ENCODE results near the gene CNOT3. TPM values are rescaled to one million over a fixed set of nuclear protein-coding genes. Genes with fewer than 3 reads are reported as not detected.
A peak's percentile ranks its signal among the peaks of the same experiment; 100 is the strongest.

Gene CNOT3
- total RNA-seq, 1 donor from 2014 or later, result 69.1 TPM

GRCh38 chr19:54188215-54188871, 50.8 kb downstream of the CNOT3 start:
- no peaks in the 10 kb centered on the region for H3K9me3 ChIP-seq
- peaks cover 6 to 20% of the 10 kb centered on the region in 2 donors for H3K4me1 ChIP-seq
- no peak for DNase-seq (ENCODE audit: low spot score in 2 of 2)
- H3K27me3 ChIP-seq, result no peaks in the 10 kb centered on the region
- H3K36me3 ChIP-seq, result peaks cover 3 to 9% of the 10 kb centered on the region in 2 donors
- TF ChIP-seq CTCF (IDR thresholded peaks at IDR 0.05), result no peak
- H3K4me3 ChIP-seq, result peak overlapping the region; percentile 81 to 85
- intact Hi-C loops (cut with DNase I), result loop anchor here (5.0 kb wide), 1 partner anchor 1246 kb away; no protein-coding TSS in a partner anchor
- peak overlapping the region; percentile 100 for H3K27ac ChIP-seq

GRCh38 chr19:54189145-54189734, 51.7 kb downstream of the CNOT3 start, which contains the start of gene MBOAT7:
MBOAT7 (minus strand) TSS chr19:54189580; CDS start chr19:54188508, 1,072 bp downstream.
- DNase-seq (ENCODE audit: low spot score in 2 of 2), result no peak
- H3K36me3 ChIP-seq, result peaks cover 9 to 13% of the 10 kb centered on the region in 2 donors
- H3K4me1 ChIP-seq, result peaks cover 6 to 20% of the 10 kb centered on the region in 2 donors
- no peaks in the 10 kb centered on the region for H3K27me3 ChIP-seq
- H3K9me3 ChIP-seq, result no peaks in the 10 kb centered on the region
- H3K4me3 ChIP-seq, result peak within 1 kb of the TSS; percentile 81 to 85
- TF ChIP-seq CTCF (IDR thresholded peaks at IDR 0.05), result peak in 2 of 3 experiments; percentile 33 to 47
- intact Hi-C loops (cut with DNase I), result loop anchor here (1.0 to 5.0 kb wide), 2 partner anchors 30 to 1247 kb away; partner anchors contain the start of gene LENG1
- H3K27ac ChIP-seq, result peak within 1 kb of the TSS; percentile 100

- no peaks in the 10 kb centered on the region for H3K9me3 ChIP-seq
- peak overlapping the region; percentile 100 for H3K27ac ChIP-seq
- H3K4me1 ChIP-seq, result peaks cover 6 to 20% of the 10 kb centered on the region in 2 donors
- DNase-seq (ENCODE audit: low spot score in 2 of 2), result peak; percentile 100
- intact Hi-C loops (cut with DNase I), result loop anchor here (1.0 to 10.0 kb wide), 8 partner anchors 31 to 1465 kb away; partner anchors contain the start of genes CNOT3, LENG1, LENG8 and LENG9
- TF ChIP-seq CTCF (IDR thresholded peaks at IDR 0.05), result no peak
- no peaks in the 10 kb centered on the region for H3K27me3 ChIP-seq
- H3K36me3 ChIP-seq, result peaks cover 11 to 15% of the 10 kb centered on the region in 2 donors
- H3K4me3 ChIP-seq, result peak overlapping the region; percentile 81 to 85
These were observed 52.4 kb downstream of the CNOT3 start for GRCh38 chr19:54189735-54190502.

GRCh38 chr19:54190503-54191010, 53.0 kb downstream of the CNOT3 start:
- H3K9me3 ChIP-seq, result no peaks in the 10 kb centered on the region
- no peak for TF ChIP-seq CTCF (IDR thresholded peaks at IDR 0.05)
- intact Hi-C loops (cut with DNase I), result loop anchor here (1.0 to 10.0 kb wide), 7 partner anchors 10 to 1464 kb away; partner anchors contain the start of genes CNOT3, LENG8, LENG9 and MYADM
- DNase-seq (ENCODE audit: low spot score in 2 of 2), result peak; percentile 97 to 100
- H3K4me3 ChIP-seq, result peak overlapping the region; percentile 75 to 83
- H3K27me3 ChIP-seq, result no peaks in the 10 kb centered on the region
- peaks cover 6 to 20% of the 10 kb centered on the region in 2 donors for H3K4me1 ChIP-seq
- H3K27ac ChIP-seq, result peak overlapping the region; percentile 100
- H3K36me3 ChIP-seq, result peaks cover 13 to 22% of the 10 kb centered on the region in 2 donors
